HG03354 (cell line): ENCODE measurements around the gene CD33.

Experiments used
- ATAC-seq: cut with Tn5 transposase; IDR thresholded peaks from one replicate; pipeline ENCODE4 v1.9.1; 2021; ENCODE audit warnings: mild to moderate bottlenecking; ENCODE audit not compliant: unreplicated experiment, poor library complexity, severe bottlenecking

Gene CD33

GRCh38 chr19:51256155-51256625 is 31.3 kb downstream of the CD33 start:
- no peak for ATAC-seq

GRCh38 chr19:51257471-51257870 is 32.6 kb downstream of the CD33 start:
- ATAC-seq: no peak

- no peak for ATAC-seq
Measured at GRCh38 chr19:51258165-51259160, 33.6 kb downstream of the CD33 start.

- ATAC-seq: no peak
Measured at GRCh38 chr19:51259348-51260245, 34.7 kb downstream of the CD33 start.

- ATAC-seq: no peak
Measured at GRCh38 chr19:51263808-51264207, 38.9 kb downstream of the CD33 start.

- ATAC-seq: no peak
Measured at GRCh38 chr19:51271067-51271466, 46.2 kb downstream of the CD33 start.

GRCh38 chr19:51272183-51272810 is 47.4 kb downstream of the CD33 start:
- no peak for ATAC-seq

- ATAC-seq: no peak
Measured at GRCh38 chr19:51274049-51274770, 49.3 kb downstream of the CD33 start.

GRCh38 chr19:51277112-51277511 is 52.2 kb downstream of the CD33 start:
- no peak for ATAC-seq

GRCh38 chr19:51282335-51282734 is 57.5 kb downstream of the CD33 start:
- no peak for ATAC-seq

- ATAC-seq: no peak
Measured at GRCh38 chr19:51285682-51286081, 60.8 kb downstream of the CD33 start.
